Measurements from ENCODE around the gene ANO3.
A peak's percentile ranks its signal among the peaks of the same experiment; 100 is the strongest.
"Not testable (repeated sequence)": the region's sequence is repeated elsewhere in the genome, so short reads cannot be mapped to it uniquely, and the experiment has no call there.

ANO3 gene

DNA sequence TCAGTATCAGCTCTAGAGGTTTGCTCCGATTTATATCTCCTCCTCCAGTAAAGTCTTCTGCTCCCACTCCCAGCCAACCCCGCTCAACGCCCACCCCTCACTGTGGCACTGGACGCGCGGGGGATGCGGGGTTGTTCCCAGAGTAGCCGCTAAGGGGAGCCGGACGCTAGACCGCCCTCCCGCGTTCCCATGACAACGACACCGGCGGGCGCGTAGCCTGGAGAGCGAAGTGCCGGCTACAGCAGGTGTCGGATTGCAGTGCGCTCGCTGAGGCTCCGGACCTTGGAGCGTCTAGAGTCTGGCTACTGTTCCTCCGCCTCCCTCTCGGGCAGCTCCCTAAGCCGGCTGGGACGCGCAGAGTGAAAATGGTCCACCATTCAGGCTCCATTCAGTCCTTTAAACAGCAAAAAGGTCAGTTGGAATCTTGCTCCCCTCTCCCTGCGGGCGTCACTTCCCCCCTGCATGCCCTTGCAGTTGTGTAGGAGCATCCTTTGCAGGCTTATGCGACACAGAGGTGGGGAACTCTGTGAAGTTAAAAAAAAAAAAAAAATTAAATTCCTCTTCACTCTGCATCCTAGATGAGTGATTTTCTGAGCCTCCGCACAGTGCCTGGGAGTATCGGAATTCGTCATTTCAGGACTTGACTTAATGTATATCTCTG, at the start of gene ANO3:
Gene ANO3 (plus strand): TSS at position 220 of the 661 bp plus-strand sequence. CDS start 146 bp downstream, at position 366.
- DNase-seq = peak; percentile 72

DNA sequence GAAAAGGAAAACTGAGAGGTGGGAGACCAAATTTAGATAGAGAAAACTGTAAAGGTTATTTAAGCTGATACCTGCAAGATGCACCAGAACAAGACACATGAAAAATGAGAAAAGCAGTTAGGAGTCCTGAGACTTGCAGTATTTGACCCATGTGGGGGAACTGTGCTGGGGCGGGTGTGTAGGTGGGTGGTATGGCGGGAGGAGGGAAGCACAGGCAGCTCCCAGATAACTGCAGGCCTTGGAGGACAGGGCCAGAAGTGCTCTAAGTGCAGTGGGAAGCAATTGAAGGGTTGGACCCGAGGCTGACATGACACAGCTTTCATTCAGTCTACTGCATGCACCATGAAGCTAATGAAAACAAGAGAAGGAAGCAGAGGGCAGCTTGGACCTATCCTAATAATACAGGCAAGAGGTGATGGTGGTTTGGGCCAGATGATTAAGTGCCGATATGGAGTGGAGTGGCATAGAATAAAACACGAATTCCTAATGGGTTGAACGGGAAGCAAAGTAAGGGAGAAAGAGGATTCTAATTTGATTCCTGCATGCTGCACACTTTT, 48.0 kb upstream of the ANO3 start:
- DNase-seq = no peak

DNA sequence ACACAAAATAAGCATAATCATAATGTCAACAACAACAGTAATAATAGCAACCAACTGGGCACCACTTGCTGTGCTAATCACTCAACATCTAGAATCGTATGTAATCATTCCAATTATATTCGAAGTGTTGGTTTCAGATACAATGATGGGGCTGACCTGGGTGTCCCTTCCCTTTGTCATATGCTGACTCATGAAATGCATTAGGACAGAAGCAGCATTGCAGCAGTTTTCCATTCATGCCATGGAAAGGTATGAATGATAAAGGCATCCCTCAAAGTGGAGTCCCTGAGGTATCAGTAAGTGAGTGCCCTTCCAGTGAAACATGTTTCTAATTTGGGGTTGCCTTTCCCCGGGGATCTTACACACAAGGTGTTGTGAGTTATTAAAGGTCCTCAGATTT, 46.3 kb upstream of the ANO3 start:
- DNase-seq = no peak

DNA sequence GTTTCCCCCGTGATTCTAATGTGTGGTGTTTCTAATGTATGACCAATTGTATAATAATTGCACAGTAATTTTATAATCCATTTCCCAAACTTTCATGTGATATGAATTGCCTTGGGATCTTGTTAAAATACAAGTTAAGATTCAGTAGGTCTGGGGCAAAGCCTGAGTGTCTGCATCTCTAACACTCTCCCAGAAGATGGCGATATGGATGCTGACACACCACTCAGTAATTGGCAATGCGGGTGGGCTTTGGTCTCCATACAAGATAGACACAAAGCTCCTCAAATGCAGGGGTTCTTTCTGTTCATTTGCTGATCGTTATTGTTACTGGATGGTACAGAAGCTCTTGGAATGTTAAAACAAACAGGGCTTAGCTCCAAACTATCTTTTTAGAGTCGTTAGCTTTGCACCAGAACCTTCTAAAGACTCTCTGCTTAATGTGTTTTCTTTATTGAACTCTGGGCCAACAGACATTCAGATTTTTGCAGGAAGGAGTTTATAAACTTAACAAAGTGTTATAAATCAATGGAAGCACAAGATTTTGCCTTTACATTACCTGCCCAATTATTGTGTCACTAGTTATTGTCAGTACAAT, 45.4 kb upstream of the ANO3 start:
- DNase-seq = no peak

DNA sequence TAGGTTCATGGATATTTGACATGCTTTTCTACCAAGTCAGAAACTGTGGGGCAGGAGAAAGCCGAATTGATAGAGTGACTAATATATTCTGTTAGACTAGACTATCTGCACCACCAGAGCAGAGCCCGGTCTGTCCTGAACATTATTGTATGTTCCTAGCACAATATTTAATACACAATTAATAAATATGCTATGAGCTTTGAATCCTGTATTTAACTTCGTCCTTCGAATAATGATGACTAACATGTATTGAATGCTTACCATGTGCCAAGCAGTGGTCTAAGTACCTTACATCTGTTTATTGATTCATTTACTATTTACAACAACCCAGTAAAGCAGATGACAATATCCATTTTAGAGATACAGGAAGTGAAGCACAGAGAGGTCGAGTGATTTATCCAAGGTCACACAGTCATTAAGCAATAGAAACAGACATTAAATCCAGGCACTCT, 44.8 kb upstream of the ANO3 start:
- no peak for DNase-seq

DNA sequence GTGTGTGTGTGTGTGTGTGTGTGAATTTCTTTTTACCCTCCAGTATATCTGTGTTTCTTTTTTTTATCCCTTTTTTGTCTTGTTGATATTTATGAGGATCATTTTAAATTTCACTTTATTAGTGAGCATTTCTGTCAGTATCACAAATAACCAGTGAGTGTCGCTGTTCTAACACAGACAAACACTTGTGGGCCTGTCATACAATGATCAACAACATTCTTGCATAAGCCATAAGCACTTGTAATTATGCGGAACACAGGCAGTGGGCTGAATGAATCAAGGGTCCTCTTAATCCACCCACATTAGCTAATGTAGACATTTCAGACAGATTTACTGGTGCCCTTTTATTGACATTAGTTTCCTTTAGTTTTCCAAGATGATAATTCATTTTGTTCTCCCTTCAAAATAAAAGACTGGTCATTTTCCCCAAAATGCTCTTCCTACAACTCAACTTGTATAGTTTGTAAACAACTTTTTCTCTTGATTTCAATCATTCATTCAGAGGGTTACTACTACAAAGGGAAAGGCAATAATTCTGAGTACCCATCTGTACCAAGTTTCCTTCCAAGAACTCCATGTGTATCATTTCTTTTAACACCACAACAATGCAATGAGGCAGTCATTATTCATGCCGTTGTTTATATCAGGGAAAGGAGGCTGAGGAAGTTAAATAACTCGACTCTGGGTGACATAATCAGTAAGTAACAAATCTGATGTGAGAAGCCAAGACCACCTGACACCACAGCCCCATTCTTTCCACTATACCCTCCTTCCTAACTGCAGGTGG, 34.5 kb upstream of the ANO3 start:
- DNase-seq = no peak

DNA sequence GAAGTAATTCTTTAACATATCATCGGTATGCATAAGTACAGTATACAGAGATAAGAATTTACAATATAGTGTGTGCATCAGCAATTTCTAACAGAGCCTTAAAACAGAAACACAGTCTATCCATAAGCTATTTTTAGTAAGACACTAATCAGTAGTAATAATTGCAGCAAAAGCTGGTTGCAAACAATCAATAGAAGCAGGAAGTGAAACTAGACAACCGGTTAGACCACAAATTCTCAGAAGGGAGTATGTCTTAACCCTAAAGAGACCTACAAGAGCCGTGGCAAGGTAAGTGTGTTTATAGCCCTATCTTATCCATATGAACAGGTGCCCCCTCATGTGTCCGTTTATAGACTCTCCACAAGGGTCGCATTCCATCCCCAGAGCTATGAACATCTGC, 15.6 kb upstream of the ANO3 start:
- not testable (repeated sequence) for DNase-seq

DNA sequence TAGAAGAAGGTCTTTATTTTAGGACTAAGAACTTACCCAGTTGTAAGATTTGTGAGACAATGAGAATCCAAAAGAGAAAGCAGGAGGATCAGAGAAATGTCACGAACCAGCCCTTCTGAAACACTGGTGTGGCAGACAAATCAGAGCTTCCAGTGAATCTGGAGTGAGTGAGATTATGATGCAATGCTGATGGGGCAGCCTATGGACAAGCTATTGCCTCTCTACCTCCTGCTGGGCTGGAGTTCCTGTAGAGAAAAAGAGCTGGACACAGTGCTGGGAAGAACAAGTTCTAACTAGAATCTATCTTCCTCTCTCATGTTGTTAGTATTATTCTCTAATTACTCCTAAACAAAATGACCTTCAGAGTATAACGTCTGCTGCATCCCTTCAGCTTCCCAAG, 12.0 kb upstream of the ANO3 start:
- DNase-seq = no peak

DNA sequence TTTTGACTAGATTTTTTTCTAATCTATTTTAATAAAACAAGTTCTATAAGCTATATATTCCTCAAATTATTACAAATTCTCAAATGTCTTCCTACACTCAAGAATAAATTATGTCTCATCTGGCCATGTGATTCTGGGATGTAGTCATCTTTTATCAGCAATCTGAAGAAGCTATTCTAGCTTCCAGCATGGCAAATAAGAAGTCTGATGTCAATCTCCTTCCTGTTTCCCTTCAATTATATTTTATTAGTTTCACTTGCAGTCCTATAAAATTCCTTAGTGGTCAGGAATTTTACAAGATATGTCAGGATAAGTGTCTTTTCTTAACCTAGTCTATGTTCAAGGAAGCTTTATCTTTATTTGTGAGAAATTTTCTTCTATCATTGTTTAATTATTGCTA, 10.4 kb upstream of the ANO3 start:
- no peak for DNase-seq

DNA sequence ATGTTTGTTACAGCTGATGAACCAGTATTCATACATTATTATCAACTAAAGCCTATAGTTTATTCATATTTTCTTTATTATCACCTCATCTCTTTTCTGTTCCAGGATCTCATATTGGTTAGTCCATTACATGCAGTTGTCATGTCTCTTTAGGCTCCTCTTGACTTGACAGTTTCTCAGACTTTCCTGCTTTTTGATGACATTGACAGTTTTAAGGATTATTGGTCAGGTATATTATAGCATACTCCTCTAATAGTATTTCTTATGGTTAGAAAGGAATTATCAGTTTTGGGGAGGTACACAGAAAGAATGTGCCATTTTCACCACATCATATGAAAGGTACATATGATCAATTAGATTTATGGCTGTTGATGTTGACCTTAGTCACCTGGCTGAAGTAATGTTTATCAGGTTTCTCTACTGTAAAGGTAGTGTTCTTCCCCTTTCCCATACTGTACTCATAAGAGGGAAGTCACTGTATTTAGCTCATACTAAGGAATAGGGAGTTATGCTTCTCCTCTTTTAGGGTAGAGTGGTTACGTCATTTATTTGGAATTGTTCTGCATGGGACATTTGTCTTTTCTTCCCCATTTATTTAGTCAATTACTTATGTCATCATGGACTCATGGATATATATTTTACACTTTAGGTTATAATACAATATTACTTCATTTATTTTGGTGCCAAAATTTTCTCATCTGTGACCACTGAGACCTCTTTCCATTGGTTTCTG, 9.4 kb upstream of the ANO3 start:
- DNase-seq = no peak

DNA sequence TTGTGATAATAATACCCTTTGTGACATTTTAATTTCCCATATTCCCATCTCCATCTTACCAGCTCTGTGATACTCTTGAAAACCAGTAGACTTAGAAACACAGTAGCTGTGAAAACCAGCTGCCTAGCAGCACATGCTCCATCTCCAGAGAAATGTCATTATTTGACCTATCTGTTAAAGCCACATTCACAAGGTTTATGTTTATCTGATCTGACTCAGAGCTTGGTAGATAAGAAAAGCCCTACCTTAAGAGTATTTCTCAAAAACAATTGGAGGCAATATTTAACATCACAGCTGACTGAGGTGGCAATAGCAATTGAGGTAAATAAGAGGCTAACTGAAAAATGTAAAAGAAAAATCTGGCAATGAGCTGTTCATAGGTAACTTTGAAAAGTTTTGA, 8.1 kb upstream of the ANO3 start:
- DNase-seq = no peak

DNA sequence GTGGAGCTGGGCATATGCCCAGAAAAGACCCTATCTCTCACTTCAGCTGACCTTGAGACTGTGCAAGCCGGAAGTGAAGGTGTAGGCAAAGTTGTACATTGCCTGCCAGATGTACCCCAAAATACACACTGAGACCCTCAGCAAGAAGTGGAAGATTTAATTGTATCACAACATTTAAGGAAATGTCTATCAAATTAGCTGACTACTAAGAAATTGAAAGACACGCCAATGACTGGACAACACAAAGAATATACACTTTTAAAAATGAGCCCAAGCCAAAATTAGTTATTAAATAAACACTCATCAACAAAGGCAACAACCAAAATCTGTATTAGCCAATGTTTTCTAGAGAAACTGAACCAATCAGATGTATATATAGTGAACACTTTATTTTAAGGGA, 7.7 kb upstream of the ANO3 start:
- DNase-seq = no peak

DNA sequence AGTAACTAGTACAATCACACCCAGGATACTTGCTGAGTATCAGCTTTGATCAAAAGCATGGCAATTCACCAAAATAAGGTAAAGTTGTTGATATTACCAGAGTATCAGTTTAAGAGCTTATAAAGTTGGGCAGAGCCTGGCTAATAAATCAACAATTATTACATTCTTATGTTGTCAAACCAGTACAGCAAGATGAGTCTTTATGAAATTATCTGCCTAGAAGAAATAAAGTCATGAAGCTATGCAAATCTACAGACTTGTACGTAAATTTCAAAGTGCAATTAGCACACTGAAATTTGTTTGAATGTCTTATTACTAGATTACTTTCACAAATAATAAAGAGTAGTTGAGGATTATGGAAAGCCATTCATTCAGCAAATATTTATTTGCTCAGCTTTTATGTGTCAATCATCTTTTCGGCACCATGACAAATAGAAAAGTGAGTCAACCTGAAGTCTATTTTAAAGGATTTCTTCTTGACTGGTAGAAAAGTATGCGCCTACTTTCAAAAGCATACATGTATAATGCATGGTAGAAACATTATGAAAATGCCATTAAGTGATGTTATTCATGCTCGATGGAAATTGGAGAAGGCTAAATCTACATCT, 5.0 kb upstream of the ANO3 start:
- DNase-seq = no peak

DNA sequence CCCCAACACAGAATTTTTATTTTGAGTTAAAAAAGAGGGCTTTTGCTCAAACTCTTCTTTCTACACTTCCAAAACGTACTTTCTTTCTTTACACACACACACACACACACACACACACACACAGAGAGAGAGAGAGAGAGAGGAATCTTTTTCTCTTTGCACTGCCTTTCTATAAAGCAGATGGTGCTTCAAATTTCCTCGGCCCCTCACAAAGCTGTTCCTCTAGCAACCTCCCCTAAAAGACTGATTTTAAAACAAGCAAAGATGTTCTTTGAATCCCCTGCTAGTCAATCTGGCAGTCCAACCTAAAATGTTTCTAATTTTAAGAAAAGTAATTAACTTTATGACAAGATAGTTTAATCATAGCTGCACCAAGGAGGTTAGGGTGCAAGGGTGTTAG, 2.7 kb upstream of the ANO3 start:
- DNase-seq = no peak

DNA sequence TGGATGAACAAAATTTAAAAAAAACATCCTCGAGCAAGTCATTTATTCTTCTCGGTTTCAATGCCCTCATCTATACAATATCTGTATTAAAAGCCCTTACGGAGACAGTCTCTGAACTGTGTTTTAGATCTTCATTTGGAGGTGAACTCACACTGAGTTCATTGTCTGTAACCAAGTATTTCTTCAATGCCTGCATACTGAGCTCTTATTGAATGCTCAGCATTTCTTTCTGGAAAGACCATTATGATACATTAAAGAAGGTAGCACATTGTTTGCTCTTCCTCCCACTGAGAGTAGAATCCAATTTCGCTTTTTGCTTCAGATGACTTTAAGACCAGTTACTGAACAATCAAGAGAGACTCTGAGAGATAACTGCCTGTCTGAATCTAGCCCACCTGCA, 1.7 kb upstream of the ANO3 start:
- DNase-seq = no peak

DNA sequence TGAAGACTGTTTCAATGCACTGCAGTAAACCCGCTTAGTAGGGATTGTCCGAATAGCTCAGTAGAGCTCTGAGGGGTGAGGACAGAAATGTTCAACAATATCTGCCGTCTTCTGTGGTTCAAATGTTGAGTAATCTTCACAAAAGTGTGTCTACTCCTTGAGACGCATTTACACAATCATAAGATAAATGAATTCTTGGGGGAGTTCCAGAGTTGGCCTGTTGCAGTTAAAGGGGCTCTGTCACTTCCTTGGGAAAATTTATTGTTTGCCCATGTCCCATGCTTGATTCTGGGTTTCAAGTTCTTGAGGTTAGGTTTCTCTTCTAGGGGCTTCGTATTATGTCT, 614 bp downstream of the ANO3 start:
- no peak for DNase-seq

DNA sequence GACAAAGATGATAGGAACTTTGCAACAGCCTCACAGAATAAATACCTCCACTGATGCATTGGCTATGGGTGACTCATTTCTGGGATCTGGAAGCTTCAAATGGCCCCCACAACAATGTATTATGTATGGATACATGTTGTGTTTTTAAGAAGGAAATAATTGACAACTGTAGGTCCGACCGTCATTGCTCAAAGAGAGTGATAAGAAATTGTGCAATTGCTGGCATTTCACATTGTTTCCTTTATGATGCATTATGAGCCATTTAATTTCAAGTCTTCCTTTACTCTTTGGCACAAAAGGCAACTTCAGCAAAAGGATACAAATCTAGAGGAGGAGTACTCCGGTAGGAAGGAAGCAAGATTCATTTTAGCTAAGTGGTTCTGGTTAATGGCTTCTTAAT, 2.0 kb downstream of the ANO3 start:
- DNase-seq = no peak

DNA sequence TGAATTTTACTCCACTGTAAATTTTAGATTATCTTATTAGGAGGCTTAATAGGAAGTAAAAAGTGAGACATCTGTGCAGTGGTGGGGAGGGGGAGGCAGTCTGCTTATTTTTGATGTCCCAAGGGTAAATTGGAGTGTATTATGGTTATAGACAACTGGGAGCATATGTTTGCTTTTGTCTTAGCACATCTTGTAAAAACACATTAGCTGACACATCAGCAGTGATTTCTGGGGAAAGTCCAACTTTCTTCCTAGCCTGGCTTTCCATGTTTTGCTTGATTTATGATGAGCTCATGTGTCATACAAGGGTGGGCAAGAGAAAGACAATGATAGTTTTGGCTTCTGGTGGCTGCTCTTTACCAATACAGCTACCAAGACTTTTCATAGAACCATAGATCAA, 4.0 kb downstream of the ANO3 start:
- DNase-seq = no peak

DNA sequence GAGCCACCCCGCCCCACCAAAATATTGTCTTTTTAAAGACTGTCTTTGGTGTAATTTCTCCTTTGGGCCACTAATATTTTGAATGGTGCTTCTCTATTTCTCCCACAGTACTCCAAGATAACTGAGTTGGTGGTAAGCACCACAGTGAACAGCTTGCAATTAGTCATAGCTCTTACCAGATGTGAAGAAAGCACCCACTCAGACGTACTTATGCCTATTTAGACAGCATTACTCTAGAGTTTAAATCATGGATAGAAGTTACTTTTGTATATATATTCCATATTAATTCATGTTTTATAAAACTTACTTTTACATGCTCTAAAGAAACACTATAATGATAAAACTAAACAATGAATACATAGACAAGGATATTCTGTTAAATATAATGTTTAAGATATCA, 12.7 kb downstream of the ANO3 start:
- DNase-seq = no peak

DNA sequence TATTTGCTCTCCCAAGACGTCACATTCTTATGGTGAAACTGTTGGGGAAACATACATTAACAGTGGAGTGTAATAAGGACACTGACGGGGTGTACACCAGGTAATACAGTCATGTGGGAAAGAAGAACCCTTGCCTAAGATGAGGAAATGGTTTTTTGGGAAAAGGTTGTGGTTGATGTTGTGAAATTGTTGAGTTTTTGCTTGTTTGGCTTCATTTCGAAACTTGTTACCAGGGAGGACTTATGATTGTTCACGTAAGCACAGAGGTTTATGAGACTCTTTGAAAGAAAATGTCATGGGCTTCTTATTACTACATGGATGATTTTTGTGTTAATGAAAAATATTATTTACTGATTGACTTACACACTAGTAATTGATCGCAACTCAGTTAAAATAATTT, 16.8 kb downstream of the ANO3 start:
- no peak for DNase-seq

DNA sequence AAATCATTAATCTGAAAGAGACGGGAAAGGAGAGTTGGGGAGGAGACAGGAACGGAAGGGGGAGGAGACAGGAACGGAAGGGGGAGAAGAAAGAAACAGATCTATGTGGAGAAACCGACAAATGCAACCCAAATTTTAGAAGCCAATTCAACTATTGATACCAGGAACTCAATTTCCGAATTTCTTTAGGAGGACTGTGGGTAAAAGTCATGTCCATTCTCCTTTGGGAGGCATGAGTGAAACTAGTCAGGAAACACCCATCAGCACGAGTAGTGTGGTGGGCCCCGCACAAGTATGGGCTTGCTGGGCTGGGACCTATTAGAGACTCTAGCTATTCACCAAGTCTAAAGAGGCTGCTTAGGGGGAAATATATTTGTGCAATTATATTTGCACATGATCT, 18.1 kb downstream of the ANO3 start:
- DNase-seq = no peak

DNA sequence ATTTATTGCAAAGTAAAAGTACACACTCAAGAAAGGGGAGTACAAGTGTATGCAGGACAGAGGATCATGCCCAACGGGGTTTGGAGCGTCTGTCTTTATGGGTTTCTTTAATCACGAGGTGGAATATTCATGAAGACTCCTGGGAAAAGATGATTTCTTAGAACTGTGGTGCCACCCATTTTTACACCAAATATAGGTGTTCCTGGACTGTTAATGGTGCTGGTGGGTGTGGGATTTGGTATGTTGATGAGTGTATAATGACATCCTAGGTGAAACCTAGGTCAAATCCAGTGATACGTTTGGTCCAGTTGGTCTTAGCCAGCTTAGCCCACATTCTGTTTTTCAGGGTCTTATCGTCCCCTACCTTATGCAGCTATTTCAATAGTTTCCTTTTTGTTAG, 21.1 kb downstream of the ANO3 start:
- DNase-seq = no peak

DNA sequence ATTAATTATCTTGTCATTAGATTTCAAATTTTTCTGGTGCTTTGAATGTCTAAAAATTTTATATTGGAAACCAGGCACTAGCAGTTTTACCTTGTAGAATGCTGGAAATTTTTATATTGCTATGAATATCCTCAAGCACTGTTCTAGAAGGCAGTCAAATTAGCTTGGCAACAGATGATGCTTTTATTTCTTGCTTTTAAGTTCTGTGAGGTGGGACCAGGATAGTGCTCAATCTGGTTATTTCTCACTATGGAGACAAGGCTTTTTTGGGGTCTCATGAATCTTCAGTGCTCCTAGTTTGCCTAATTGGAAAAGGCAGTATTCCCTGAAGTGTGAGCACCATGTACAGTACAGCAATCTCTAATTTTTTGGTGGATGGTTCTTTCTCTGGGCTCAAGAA, 27.1 kb downstream of the ANO3 start:
- no peak for DNase-seq
